ENCODE results near the gene MIPEP.
A peak's percentile ranks its signal among the peaks of the same experiment; 100 is the strongest.
"Not testable (repeated sequence)": the region's sequence is repeated elsewhere in the genome, so short reads cannot be mapped to it uniquely, and the experiment has no call there.

The MIPEP gene

DNA sequence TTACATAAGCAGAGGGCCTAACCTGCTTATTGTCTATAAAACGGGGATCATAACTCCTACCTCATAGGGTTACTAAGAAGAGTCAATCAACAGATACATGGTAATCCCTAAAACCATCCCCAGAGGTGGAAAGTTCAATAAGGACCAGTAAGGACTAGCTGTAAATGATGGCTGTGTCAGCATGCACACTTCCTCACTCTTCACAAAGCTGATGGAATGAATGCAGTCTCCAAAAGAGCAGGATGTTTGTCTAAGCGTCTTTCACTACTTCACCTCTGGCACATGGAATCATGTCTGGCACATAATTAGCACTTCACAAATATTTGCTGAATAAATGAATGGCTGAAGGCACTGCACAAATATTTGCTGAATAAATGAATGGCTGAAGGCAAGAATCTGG lies 134.2 kb downstream of the MIPEP start:
- WGBS, 2 experiments: 92 to 93% methylated on average over 2 of the region's 2 CpGs
- H3K4me1 ChIP-seq (ENCODE audit: control insufficient read depth, insufficient read depth, low read length): peaks cover 11% of the 10 kb centered on the region
- H3K36me3 ChIP-seq (ENCODE audit: control insufficient read depth, insufficient read depth, low read length): no peaks in the 10 kb centered on the region
- no peaks in the 10 kb centered on the region for H3K9me3 ChIP-seq (ENCODE audit: control insufficient read depth, low read length)
- no peak overlapping the region for H3K27ac ChIP-seq (ENCODE audit: insufficient read depth, low read depth, low read length, poor library complexity, severe bottlenecking)
- H3K27me3 ChIP-seq (ENCODE audit: control insufficient read depth, insufficient read depth, low read length, poor library complexity, severe bottlenecking): no peaks in the 10 kb centered on the region
- H3K4me3 ChIP-seq (ENCODE audit: insufficient read depth, low read depth, low read length): no peak overlapping the region

DNA sequence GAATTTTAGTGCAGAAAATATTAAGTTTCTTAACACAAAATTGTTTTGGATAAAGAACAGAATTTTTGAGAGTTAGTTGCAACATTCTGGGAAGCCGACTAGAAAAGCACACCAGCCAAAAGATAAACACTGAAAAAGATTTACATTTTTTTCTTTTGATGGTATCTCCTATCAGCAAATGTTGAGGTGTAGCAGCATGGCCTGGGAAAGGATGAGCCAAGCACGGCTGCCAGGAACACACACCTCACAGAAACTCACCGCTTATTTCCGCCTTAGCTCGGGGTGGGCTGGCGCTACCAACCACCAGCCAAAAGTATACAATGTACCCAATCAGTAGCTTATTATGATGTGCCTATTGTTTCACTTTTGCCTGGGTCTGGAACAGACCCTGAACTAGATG lies 134.7 kb downstream of the MIPEP start:
- Histone ChIP-seq H3K4me3 (ENCODE audit: insufficient read depth, low read depth, low read length) (no peak overlapping the region), H3K36me3 (ENCODE audit: control insufficient read depth, insufficient read depth, low read length) (no peaks in the 10 kb centered on the region), H3K27me3 (ENCODE audit: control insufficient read depth, insufficient read depth, low read length, poor library complexity, severe bottlenecking) (no peaks in the 10 kb centered on the region), H3K4me1 (ENCODE audit: control insufficient read depth, insufficient read depth, low read length) (peaks cover 11% of the 10 kb centered on the region), H3K9me3 (ENCODE audit: control insufficient read depth, low read length) (no peaks in the 10 kb centered on the region), H3K27ac (ENCODE audit: insufficient read depth, low read depth, low read length, poor library complexity, severe bottlenecking) (no peak overlapping the region)
- WGBS, 2 experiments: 94 to 96% methylated on average over 6 of the region's 6 CpGs

DNA sequence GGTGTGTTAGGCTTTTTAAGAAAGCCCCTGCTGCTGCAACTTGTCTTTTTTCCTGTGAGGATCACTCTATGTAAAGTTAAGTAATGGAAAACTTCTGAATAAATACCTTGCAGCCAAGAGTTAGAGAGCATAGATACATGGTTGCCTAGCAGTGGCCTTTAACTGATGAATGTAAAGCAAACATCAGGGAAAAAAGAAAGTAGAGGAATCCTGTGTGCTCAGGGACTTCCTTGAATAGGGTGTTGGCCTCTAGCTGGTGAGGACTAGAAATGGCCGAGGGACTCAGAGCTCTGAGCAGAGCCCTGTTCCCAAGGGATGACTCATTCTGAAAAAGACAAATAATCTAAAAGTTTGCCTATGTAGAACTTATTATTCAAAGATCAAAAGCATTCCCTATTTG lies 135.7 kb downstream of the MIPEP start:
- Histone ChIP-seq H3K36me3 (ENCODE audit: control insufficient read depth, insufficient read depth, low read length) (no peaks in the 10 kb centered on the region), H3K27me3 (ENCODE audit: control insufficient read depth, insufficient read depth, low read length, poor library complexity, severe bottlenecking) (no peaks in the 10 kb centered on the region), H3K9me3 (ENCODE audit: control insufficient read depth, low read length) (no peaks in the 10 kb centered on the region), H3K4me1 (ENCODE audit: control insufficient read depth, insufficient read depth, low read length) (peaks cover 18% of the 10 kb centered on the region), H3K27ac (ENCODE audit: insufficient read depth, low read depth, low read length, poor library complexity, severe bottlenecking) (peak overlapping the region; percentile 30), H3K4me3 (ENCODE audit: insufficient read depth, low read depth, low read length) (no peak overlapping the region)
- WGBS, 2 experiments: 27 to 38% methylated on average over 1 of the region's 1 CpG

DNA sequence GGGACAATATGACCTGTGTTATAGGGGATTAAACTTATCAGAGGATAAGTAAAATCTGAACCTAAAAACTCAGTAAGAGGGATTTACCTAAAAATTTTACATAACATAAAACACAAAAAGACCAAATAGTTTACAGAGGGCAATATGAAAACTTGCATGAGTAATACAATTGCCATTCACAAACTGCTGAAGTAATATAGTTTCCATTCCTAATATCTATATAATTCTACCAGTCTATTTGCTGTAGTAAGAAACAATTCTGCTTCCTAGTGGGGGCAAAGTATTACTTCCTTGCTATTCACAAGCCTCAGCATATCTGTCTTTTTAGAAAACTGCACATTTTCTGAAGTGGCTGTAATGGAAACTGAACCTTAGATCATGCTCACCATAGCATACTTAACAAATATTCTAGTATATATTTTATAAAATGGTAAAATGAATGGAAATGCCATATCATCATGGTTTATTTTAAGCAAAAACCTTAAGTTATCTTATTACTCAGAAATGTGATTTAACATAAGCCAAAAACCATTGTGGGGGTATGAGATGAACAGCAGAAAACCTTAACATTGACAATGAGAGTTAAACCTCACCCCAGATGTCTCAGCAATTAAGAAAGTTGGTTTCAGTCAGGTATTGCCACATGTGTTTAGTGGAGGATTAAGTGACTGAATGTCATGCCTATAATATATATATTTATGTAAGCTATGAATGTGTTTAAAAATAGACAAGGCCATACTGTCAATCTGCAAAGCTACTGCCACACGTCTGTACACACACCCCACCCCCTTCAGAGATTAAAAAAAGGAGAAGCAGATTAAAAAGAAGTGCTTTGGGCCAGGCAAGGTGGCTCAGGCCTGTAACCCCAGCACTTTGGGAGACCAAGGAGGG lies 136.8 kb downstream of the MIPEP start:
- Histone ChIP-seq H3K4me3 (ENCODE audit: insufficient read depth, low read depth, low read length) (no peak overlapping the region), H3K4me1 (ENCODE audit: control insufficient read depth, insufficient read depth, low read length) (peaks cover 15% of the 10 kb centered on the region), H3K27me3 (ENCODE audit: control insufficient read depth, insufficient read depth, low read length, poor library complexity, severe bottlenecking) (no peaks in the 10 kb centered on the region), H3K27ac (ENCODE audit: insufficient read depth, low read depth, low read length, poor library complexity, severe bottlenecking) (no peak overlapping the region), H3K9me3 (ENCODE audit: control insufficient read depth, low read length) (no peaks in the 10 kb centered on the region), H3K36me3 (ENCODE audit: control insufficient read depth, insufficient read depth, low read length) (no peaks in the 10 kb centered on the region)
- 80 to 91% methylated on average over 1 of the region's 1 CpG for WGBS, 2 experiments

DNA sequence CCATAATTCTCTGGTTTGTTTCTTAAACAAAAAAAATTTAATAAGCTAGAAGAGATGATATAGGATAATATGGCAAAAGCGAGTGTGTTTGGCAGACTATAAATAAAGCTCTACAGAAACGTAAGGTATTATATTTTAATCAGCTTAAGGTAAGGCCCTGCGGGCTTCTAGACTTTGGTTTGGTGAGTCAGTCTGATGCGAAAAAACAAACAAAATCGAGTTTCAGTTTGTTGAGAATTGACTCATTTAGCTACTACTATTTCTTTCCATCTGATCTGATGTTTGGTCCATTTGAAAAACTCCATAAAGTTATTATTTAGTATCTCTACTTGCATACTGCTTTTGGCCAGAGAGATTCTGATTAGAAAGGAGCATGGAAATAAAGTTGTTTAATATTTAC lies 138.0 kb downstream of the MIPEP start:
- Histone ChIP-seq H3K4me3 (ENCODE audit: insufficient read depth, low read depth, low read length) (no peak overlapping the region), H3K9me3 (ENCODE audit: control insufficient read depth, low read length) (no peaks in the 10 kb centered on the region), H3K36me3 (ENCODE audit: control insufficient read depth, insufficient read depth, low read length) (no peaks in the 10 kb centered on the region), H3K4me1 (ENCODE audit: control insufficient read depth, insufficient read depth, low read length) (peaks cover 15% of the 10 kb centered on the region), H3K27me3 (ENCODE audit: control insufficient read depth, insufficient read depth, low read length, poor library complexity, severe bottlenecking) (no peaks in the 10 kb centered on the region), H3K27ac (ENCODE audit: insufficient read depth, low read depth, low read length, poor library complexity, severe bottlenecking) (no peak overlapping the region)
- WGBS, 2 experiments: 93 to 98% methylated on average over 5 of the region's 5 CpGs

DNA sequence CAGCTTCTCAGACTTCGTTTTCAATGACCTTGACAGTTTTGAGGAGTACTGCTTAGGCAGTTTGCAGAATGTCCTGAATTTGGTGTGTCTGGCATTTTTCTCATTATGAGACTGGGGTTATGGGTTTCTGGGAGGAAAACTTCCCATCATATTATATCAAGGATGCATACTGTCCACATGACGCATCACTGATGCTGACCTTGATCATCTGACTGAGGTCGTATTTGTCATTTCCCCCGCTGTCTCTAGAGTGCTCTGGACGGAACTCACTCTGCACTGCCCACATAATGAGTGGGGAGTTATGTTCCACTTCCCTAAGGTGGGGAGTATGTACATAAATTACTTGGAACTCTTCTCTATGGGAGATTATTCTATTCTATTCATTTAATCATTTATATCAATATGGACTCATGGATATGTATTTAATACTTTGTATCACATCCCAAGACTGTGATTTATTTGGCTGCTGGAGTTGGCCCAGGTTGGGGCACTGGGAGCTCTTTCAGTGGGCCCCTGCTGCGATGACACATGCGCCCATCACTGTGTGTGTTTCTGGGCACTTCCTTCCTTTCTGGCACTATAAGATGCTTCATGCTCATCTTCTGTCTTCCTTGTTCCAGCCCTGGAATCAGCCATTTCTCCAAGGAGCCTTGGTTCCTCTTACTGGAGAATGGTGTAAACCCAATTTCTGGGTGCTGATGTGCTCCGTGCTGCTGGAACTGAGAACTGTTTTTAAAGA lies 138.6 kb downstream of the MIPEP start:
- no peak overlapping the region for H3K27ac ChIP-seq (ENCODE audit: insufficient read depth, low read depth, low read length, poor library complexity, severe bottlenecking)
- no peak overlapping the region for H3K4me3 ChIP-seq (ENCODE audit: insufficient read depth, low read depth, low read length)
- H3K9me3 ChIP-seq (ENCODE audit: control insufficient read depth, low read length): no peaks in the 10 kb centered on the region
- no peaks in the 10 kb centered on the region for H3K27me3 ChIP-seq (ENCODE audit: control insufficient read depth, insufficient read depth, low read length, poor library complexity, severe bottlenecking)
- H3K36me3 ChIP-seq (ENCODE audit: control insufficient read depth, insufficient read depth, low read length): no peaks in the 10 kb centered on the region
- 96% methylated on average over 7 to 8 of the region's 8 CpGs for WGBS, 2 experiments
- peaks cover 15% of the 10 kb centered on the region for H3K4me1 ChIP-seq (ENCODE audit: control insufficient read depth, insufficient read depth, low read length)

DNA sequence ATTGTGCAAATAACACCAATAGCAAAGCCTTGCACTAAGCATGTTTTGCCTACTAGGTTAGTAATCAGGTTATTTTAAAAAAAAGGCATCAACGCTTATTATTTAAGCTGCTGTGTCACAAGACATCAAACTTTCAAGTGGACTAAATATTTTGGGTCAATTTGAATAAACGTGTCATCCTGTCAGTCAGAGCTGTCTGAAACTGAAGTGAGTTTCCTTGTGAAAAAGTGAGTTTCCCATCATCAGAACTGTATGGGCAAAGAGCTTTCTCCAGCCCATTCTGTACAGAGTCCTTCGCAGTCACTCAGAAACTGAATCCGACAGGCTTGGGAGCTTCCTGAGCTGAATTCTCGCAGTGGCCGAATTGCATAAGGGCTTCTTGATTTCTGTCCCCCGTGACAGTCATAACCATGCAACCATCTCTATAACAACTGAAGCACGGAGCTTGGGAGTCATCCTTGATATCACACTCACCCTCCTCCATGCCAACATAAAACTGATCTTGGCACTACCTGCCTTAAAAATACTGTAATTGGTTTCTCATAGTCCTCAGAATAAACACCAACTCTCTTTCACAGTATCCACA lies 139.8 kb downstream of the MIPEP start:
- Histone ChIP-seq H3K27me3 (ENCODE audit: control insufficient read depth, insufficient read depth, low read length, poor library complexity, severe bottlenecking) (no peaks in the 10 kb centered on the region), H3K4me3 (ENCODE audit: insufficient read depth, low read depth, low read length) (no peak overlapping the region), H3K9me3 (ENCODE audit: control insufficient read depth, low read length) (no peaks in the 10 kb centered on the region), H3K36me3 (ENCODE audit: control insufficient read depth, insufficient read depth, low read length) (no peaks in the 10 kb centered on the region), H3K4me1 (ENCODE audit: control insufficient read depth, insufficient read depth, low read length) (peaks cover 15% of the 10 kb centered on the region), H3K27ac (ENCODE audit: insufficient read depth, low read depth, low read length, poor library complexity, severe bottlenecking) (no peak overlapping the region)
- 77 to 78% methylated on average over 8 of the region's 8 CpGs for WGBS, 2 experiments

DNA sequence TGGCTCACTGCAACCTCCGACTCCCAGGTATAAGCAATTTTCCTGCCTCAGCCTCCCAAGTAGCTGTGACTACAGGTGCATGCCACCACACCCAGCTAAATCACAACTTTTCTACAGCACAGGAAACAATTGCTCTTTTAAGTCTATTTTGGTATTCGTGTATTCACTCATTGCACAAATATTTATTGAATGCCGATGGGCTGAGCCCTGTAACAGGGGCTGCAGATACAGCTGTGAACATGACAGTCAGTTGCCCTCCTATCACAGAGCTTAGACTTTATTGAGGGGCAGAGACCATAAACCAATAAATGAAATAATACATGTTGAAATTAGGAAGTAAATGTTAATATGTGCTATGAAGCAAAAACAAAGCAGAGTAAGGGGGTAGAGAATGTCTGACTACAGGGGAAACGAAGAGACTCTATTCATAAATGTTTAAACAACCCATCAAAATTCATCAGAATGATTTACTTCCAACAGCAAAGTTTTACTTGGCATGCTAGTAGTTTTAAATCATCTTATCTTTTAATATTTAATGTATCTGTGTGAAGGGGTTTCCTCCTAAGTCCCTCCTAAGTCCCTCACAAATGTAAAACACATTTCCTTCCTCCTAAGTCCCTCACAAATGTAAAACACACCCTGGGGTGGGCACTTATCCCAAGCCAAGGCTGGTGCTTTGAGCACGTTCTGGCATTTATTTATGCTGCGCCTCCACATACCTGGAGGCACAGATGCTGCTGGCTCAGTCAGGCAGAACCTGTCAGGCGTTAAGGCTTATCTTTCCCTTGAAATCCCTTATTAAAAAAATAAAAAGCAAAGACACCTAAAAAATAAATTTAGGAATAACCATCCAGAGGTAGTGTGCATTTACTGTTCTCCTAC lies 140.8 kb downstream of the MIPEP start:
- Histone ChIP-seq H3K9me3 (ENCODE audit: control insufficient read depth, low read length) (no peaks in the 10 kb centered on the region), H3K27me3 (ENCODE audit: control insufficient read depth, insufficient read depth, low read length, poor library complexity, severe bottlenecking) (no peaks in the 10 kb centered on the region), H3K4me3 (ENCODE audit: insufficient read depth, low read depth, low read length) (no peak overlapping the region), H3K36me3 (ENCODE audit: control insufficient read depth, insufficient read depth, low read length) (no peaks in the 10 kb centered on the region), H3K27ac (ENCODE audit: insufficient read depth, low read depth, low read length, poor library complexity, severe bottlenecking) (no peak overlapping the region), H3K4me1 (ENCODE audit: control insufficient read depth, insufficient read depth, low read length) (peaks cover 7% of the 10 kb centered on the region)
- WGBS, 2 experiments: 63 to 68% methylated on average over 6 to 7 of the region's 7 CpGs

DNA sequence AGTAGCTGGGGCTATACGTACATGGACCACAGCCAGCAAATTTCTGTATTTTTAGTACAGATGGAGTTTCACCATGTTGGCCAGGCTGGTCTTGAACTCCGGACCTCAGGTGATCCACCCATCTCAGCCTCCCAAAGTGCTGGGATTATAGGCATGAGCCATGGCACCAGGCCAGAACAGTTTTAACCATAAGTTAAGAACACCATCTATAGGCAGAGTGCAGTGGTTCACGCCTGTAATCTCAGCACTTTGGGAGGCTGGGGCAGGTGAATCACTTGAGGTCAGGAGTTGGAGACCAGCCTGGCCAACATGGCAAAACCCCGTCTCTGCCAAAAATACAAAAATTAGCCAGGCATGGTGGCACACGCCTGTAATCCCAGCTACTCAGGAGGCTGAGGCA lies 143.1 kb downstream of the MIPEP start:
- H3K36me3 ChIP-seq (ENCODE audit: control insufficient read depth, insufficient read depth, low read length): not testable (repeated sequence)
- WGBS, 2 experiments: 94% methylated on average over 5 of the region's 5 CpGs

More for the DNA sequence above, 143.1 kb downstream of the MIPEP start:
- not testable (repeated sequence) for H3K27ac ChIP-seq (ENCODE audit: insufficient read depth, low read depth, low read length, poor library complexity, severe bottlenecking); H3K4me1 ChIP-seq (ENCODE audit: control insufficient read depth, insufficient read depth, low read length); H3K4me3 ChIP-seq (ENCODE audit: insufficient read depth, low read depth, low read length); H3K9me3 ChIP-seq (ENCODE audit: control insufficient read depth, low read length); H3K27me3 ChIP-seq (ENCODE audit: control insufficient read depth, insufficient read depth, low read length, poor library complexity, severe bottlenecking)
